Measurements from ENCODE around the gene ARFGEF2.

ARFGEF2 gene

DNA sequence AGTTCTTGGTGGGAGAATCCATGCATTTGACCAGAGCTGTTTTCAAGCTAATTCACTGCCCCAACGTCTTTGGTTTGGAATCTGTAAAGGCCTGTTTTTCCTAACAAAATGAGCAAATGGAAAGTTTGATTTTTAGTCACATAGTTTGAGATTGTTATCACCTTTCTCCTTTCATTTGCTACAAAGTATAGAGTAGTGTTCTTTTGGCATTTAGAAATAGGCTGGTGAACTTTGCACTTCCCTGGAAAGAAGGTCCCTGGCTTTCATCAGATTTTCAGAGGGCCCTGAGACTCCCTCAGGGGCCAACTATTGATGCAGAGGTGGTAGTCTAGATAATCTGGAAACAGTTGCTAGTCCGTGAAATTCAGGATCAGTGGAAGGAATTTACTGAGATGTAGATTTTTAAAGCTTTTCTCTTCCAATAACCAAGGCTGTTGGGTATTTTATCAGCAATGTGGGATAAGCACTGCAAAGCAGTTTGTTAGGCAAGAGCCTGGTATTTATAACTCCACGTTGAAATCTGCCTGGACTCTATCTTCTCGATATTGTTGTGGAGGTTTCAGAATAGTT, 1.7 kb downstream of the ARFGEF2 start:
- Histone ChIP-seq H3K9me3 (ENCODE audit: insufficient read depth, low read length) (no peaks in the 10 kb centered on the region), H3K79me2 (ENCODE audit: low read length) (peaks cover 62% of the 10 kb centered on the region), H3K27ac (ENCODE audit: low read length) (peak overlapping the region; percentile 78), H4K20me1 (ENCODE audit: insufficient read depth, low read length) (0 out of 2 replicates have a peak, but pooled peaks cover 3% of the 10 kb centered on the region), H3K4me3 (ENCODE audit: low read length) (peak overlapping the region; percentile 83), H3K36me3 (replicated peaks; ENCODE audit: low read depth, low read length) (peaks cover 9% of the 10 kb centered on the region), H3K9ac (ENCODE audit: low read length) (peak overlapping the region; percentile 77), H3K27me3 (ENCODE audit: low read depth, low read length) (no peaks in the 10 kb centered on the region), H2AFZ (ENCODE audit: low read depth, low read length) (no peak overlapping the region), H3K4me2 (ENCODE audit: low read length) (peak overlapping the region; percentile 78), H3K4me1 (ENCODE audit: low read length) (peaks cover 54% of the 10 kb centered on the region)
- TF ChIP-seq, protein P1, sequence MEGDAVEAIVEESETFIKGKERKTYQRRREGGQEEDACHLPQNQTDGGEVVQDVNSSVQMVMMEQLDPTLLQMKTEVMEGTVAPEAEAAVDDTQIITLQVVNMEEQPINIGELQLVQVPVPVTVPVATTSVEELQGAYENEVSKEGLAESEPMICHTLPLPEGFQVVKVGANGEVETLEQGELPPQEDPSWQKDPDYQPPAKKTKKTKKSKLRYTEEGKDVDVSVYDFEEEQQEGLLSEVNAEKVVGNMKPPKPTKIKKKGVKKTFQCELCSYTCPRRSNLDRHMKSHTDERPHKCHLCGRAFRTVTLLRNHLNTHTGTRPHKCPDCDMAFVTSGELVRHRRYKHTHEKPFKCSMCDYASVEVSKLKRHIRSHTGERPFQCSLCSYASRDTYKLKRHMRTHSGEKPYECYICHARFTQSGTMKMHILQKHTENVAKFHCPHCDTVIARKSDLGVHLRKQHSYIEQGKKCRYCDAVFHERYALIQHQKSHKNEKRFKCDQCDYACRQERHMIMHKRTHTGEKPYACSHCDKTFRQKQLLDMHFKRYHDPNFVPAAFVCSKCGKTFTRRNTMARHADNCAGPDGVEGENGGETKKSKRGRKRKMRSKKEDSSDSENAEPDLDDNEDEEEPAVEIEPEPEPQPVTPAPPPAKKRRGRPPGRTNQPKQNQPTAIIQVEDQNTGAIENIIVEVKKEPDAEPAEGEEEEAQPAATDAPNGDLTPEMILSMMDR (IDR thresholded peaks at IDR 0.05; ENCODE audit: low read depth, low read length): no peak
- no peak for TF ChIP-seq EZH2phosphoT487 (IDR thresholded peaks at IDR 0.05; ENCODE audit: low read depth)

DNA sequence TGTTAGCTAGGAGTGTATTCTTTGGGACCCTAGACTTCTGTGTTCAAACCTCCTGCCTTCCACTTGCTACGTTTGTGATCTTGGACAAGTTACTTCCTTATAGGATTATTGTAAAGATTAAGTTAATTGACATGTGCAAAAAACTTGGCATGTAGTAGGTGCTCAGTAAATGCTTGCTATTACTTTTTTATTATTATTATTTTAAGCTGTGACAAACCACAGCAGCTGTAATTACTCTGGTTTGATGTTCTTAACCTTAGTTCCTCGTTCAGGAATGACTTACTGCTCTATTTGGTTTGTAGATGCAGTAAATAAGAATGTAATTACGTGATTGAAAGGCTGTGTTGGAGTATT, 3.2 kb downstream of the ARFGEF2 start:
- Histone ChIP-seq H2AFZ (ENCODE audit: low read depth, low read length) (no peak overlapping the region), H3K4me2 (ENCODE audit: low read length) (peak overlapping the region; percentile 78), H3K9ac (ENCODE audit: low read length) (peak overlapping the region; percentile 77), H3K79me2 (ENCODE audit: low read length) (peaks cover 74% of the 10 kb centered on the region), H3K4me3 (ENCODE audit: low read length) (peak overlapping the region; percentile 83), H3K27ac (ENCODE audit: low read length) (peak overlapping the region; percentile 78), H3K4me1 (ENCODE audit: low read length) (peaks cover 54% of the 10 kb centered on the region), H3K36me3 (replicated peaks; ENCODE audit: low read depth, low read length) (peaks cover 9% of the 10 kb centered on the region), H3K27me3 (ENCODE audit: low read depth, low read length) (no peaks in the 10 kb centered on the region), H3K9me3 (ENCODE audit: insufficient read depth, low read length) (no peaks in the 10 kb centered on the region), H4K20me1 (ENCODE audit: insufficient read depth, low read length) (peaks cover 14% of the 10 kb centered on the region)
- TF ChIP-seq, protein P1 (IDR thresholded peaks at IDR 0.05; ENCODE audit: low read depth, low read length): no peak
- no peak for TF ChIP-seq EZH2phosphoT487 (IDR thresholded peaks at IDR 0.05; ENCODE audit: low read depth)

DNA sequence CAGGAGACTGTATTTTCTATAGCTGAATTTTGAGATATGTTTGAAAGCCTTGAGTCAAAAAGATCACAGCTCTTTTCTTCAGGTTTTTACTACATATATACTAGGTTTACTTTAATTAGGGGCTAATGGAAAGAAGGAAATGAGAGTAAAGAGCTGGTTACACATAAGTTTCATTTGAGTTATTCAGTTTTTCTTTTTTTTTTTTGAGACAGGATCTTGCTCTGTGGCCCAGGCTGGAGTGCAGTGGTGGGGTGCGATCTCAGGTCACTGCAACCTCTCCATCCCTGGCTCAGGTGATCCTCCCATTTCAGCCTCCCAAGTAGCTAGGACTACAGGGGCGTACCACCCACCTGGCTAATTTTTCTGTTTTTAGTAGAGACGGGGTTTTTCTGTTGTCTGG, 4.8 kb downstream of the ARFGEF2 start:
- TF ChIP-seq, protein P1 (IDR thresholded peaks at IDR 0.05; ENCODE audit: low read depth, low read length): no peak
- no peak for TF ChIP-seq EZH2phosphoT487 (IDR thresholded peaks at IDR 0.05; ENCODE audit: low read depth)
- Histone ChIP-seq H3K9me3 (ENCODE audit: insufficient read depth, low read length) (no peaks in the 10 kb centered on the region), H3K79me2 (ENCODE audit: low read length) (peaks cover 89% of the 10 kb centered on the region), H3K4me2 (ENCODE audit: low read length) (peak overlapping the region; percentile 78), H3K4me3 (ENCODE audit: low read length) (peak overlapping the region; percentile 23), H3K4me1 (ENCODE audit: low read length) (peaks cover 46% of the 10 kb centered on the region), H3K9ac (ENCODE audit: low read length) (peak overlapping the region; percentile 18; the same call in 1 of the 2 replicates), H3K36me3 (replicated peaks; ENCODE audit: low read depth, low read length) (peaks cover 9% of the 10 kb centered on the region), H2AFZ (ENCODE audit: low read depth, low read length) (no peak overlapping the region), H4K20me1 (ENCODE audit: insufficient read depth, low read length) (peaks cover 29% of the 10 kb centered on the region), H3K27me3 (ENCODE audit: low read depth, low read length) (no peaks in the 10 kb centered on the region), H3K27ac (ENCODE audit: low read length) (peak overlapping the region; percentile 78)

DNA sequence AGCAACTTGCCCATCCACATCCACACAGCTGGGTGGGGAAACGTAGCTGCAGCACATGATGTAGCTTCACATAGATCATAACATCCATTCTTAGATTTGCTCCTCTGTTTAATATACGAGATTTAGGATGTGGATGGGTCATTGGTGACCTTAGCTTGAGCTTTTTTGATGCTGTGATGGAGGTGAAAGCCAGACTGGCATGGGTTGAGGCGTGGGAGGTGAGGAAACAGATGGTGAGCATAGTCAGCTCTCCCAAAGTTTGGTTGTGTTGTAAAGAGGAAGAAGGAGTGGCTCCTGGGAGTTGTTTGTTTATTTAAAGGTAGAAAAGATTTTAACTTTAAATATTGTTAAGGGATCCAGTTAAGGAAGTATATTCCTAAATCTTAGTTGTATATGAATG, 5.3 kb downstream of the ARFGEF2 start:
- Histone ChIP-seq H3K9me3 (ENCODE audit: insufficient read depth, low read length) (no peaks in the 10 kb centered on the region), H3K4me2 (ENCODE audit: low read length) (peak overlapping the region; percentile 78), H4K20me1 (ENCODE audit: insufficient read depth, low read length) (peaks cover 35% of the 10 kb centered on the region), H3K9ac (ENCODE audit: low read length) (no peak overlapping the region), H3K4me3 (ENCODE audit: low read length) (no peak overlapping the region; the same call in 1 of the 2 replicates), H3K27ac (ENCODE audit: low read length) (peak overlapping the region; percentile 78; the same call in 1 of the 2 replicates), H3K79me2 (ENCODE audit: low read length) (peaks cover 92% of the 10 kb centered on the region), H3K36me3 (replicated peaks; ENCODE audit: low read depth, low read length) (peaks cover 9% of the 10 kb centered on the region), H2AFZ (ENCODE audit: low read depth, low read length) (no peak overlapping the region), H3K4me1 (ENCODE audit: low read length) (peaks cover 46% of the 10 kb centered on the region), H3K27me3 (ENCODE audit: low read depth, low read length) (no peaks in the 10 kb centered on the region)
- TF ChIP-seq, protein P1 (IDR thresholded peaks at IDR 0.05; ENCODE audit: low read depth, low read length): no peak
- TF ChIP-seq EZH2phosphoT487 (IDR thresholded peaks at IDR 0.05; ENCODE audit: low read depth): no peak
